Stimulated activated CD4-positive, alpha-beta T cell treated with anti-CD3 and anti-CD28 coated beads, Interleukin-1b, Interleukin-23, amount 100 ng/mL, for 48 hours (primary cell): ENCODE data around the gene WASHC3.
"Not testable (repeated sequence)": the region's sequence is repeated elsewhere in the genome, so short reads cannot be mapped to it uniquely, and the experiment has no call there.

Experiments used
- DNase-seq: peaks from one replicate; pipeline ENCODE4 v3.0.0-alpha.2; 2020

The WASHC3 gene

GRCh38 chr12:102050660-102051430 lies 10.9 kb downstream of the WASHC3 start:
- DNase-seq = no peak

GRCh38 chr12:102043928-102044327 lies 17.9 kb downstream of the WASHC3 start:
- DNase-seq = no peak

DNA sequence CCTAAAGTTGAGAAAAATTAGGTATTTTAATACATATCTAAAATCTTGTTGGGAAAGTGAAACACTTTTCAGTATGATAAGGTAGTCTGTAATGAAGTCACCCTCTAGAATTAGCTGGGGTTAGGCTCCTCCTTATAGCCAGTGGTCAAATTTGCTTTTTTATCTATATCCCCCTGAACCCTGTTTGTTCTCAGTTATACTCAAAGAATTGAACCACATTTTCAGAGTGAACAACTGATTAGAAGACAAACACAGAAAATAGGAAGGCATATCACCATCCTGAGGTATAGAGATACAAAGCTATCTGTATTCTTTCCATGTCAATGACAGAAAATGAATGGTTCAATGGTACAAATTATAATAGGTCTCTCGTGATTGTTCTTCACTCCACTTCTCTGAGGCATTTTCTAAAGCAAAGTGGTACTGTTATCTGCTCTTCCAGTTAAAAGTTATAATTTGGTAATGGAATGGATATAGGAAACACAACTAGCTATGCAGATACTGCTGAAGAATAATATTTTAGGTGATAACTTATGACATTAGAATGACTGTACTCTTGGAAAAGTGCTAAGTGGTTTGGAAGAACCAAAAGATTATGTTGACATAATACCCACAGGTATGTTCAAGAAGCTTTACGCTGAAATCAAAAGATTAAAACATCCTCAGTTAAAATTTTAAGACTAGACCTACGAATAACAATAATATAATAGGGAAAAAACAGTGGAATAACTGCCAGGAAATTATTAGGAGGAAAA lies 27.6 kb downstream of the WASHC3 start:
- no peak for DNase-seq

DNA sequence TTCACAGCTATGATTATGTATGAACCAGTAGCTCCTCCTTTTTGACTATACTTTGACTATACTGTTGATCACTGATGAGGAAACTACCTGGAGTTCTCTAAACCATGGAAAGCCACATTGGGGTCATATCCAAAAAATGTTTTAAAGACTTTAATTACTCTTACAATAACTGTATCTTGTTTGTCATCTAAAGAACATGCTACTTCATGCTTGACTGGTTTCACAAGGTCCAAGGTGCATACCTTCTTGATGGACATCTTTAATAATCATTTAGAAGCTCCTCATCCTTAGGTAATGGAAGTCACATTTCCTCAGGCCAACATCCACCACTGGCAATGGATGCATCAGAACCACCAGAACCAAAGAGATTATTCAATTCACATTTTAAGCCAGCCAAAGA lies 29.9 kb downstream of the WASHC3 start:
- no peak for DNase-seq

- DNase-seq = no peak
Observed at GRCh38 chr12:102029141-102029540, 32.6 kb downstream of the WASHC3 start.

GRCh38 chr12:102026728-102027127 lies 35.1 kb downstream of the WASHC3 start:
- DNase-seq = no peak

DNA sequence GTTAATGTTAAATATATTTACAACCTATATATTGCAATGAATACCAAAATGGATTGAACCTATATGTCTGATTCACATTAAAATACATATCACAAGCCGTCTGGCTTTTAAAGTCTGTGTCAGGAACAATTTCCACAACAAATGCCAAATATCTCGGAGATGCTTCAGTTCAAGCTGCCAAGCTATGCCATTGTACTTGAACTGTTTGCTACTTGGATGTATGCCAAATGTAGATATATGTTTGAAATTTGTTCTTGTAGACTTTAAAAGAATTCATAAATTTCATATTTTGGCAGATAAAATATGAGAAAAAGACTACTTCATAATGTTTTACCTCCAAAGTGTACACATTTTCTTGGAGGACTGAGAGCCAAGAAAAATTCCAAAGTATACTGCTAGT lies 37.0 kb downstream of the WASHC3 start:
- DNase-seq = no peak

GRCh38 chr12:102023343-102023930 lies 38.4 kb downstream of the WASHC3 start:
- DNase-seq = no peak

GRCh38 chr12:102022286-102022685 lies 39.5 kb downstream of the WASHC3 start:
- DNase-seq = no peak

- DNase-seq = no peak
Observed at GRCh38 chr12:102021540-102022246, 40.1 kb downstream of the WASHC3 start.

- not testable (repeated sequence) for DNase-seq
Observed at GRCh38 chr12:102018607-102019006, 43.2 kb downstream of the WASHC3 start.

- DNase-seq = no peak
Observed at GRCh38 chr12:102016472-102016871, 45.3 kb downstream of the WASHC3 start.

DNA sequence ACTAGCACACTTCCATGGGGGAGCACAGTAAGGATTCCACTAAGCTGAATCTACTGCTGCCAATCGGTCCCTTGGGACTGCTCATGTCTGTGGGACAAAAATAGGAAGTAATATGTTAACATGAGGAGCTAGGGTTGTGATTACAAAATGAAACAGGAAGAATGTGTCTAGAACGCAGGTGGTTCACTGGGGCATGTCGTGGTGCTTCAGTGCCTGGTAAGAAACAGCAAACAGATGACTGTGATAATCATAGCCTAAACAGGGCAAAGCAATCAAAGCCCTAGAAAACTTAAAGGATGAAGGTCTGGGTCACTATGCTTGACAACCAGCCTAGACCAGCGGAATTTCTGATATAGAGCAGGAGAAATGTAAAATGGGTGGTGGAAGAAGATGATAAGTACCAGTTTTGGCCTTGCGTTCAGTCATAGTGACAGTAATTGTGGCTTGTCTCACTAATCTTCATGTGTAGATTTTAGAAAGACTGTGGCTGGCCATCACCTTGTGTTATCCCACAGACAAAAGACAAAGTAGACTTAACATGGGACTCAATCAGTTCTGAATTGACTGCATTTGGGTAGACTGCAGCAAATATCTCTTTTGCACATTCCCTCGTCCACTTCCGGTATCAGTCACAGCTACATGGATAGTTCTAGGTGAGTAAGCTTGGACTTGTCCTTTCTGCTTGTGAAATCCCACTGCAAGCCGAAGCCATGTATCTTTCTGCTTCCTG lies 51.4 kb downstream of the WASHC3 start:
- DNase-seq = no peak

GRCh38 chr12:102009796-102010195 lies 52.0 kb downstream of the WASHC3 start:
- no peak for DNase-seq

DNA sequence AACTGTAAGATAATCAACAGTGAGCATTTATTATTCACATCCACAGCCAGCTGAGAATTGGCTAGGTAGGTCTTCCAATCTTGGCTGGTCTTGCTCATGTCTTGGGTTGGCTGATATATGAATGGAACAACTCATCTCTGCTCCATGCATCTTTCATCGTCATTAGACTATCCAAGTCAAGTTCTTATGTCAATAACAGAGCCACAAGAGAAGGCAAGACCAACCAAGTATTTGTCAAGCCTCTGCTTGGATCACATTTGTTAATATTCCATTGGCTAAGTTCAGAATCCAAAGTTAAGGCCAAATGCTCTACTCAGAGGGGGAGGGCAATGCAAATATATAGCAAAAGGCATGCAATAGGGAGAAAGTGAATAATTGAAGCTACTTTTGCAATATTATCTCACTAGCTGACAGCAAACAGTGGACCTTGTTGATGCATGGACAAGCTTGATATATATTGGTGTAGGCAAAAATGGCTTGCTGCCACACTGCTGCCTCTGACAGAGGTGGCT lies 53.1 kb downstream of the WASHC3 start:
- DNase-seq = no peak

GRCh38 chr12:102005256-102005655 lies 56.5 kb downstream of the WASHC3 start:
- no peak for DNase-seq

DNA sequence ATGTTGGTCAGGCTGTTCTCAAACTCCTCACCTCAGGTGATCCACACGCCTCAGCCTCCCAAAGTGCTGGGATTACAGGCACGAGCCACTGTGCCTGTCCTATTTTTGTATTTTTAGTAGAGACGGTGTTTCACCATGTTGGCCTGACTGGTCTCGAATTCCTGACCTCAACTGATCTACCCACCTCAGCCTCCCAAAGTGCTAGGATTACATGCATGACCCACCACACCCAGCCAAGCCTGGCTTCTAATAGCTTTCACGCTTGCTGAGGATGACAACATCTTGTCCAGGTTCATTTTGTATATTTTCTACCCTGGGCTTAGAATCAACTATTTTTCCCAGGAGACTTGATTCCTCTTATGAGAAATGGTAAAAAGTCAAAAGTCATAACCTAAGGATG lies 64.7 kb downstream of the WASHC3 start:
- no peak for DNase-seq

- DNase-seq = no peak
Observed at GRCh38 chr12:101995684-101996083, 66.1 kb downstream of the WASHC3 start.

DNA sequence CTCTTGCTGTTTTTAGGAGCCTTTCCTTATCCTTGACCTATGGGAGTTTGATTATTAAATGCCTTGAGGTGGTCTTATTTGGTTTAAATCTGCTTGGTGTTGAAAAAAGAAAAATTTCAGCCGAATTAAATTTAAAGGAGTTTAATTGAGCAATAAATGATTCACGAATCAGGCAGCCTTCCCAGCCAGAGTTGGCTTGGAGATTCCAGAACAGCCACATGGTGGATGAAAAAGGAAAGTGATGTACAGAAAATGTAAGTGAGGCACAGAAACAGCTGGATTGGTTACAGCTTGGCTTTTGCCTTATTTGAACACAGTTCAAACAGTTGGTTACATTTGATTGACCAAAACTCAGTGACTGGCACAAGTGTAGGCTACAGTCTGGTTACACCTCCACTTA lies 69.7 kb downstream of the WASHC3 start:
- no peak for DNase-seq

DNA sequence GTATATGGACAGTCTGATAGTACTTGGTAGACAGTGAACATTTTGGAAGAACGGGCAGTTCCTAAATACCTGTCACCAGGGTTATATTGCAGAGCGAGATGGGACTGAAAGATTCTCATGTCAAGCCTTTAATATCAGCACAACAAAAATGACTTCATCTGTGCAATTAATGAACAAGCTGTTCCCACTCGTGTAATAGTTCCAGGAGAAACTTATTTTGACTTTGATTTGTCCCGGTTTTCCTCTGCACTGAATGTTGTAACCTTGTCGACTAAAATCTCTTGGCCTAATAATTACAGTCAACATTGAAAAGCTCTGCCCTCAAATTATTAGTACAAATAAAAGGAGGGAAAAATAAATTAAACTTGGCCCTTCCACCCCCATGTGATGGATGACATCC lies 79.5 kb downstream of the WASHC3 start:
- no peak for DNase-seq

DNA sequence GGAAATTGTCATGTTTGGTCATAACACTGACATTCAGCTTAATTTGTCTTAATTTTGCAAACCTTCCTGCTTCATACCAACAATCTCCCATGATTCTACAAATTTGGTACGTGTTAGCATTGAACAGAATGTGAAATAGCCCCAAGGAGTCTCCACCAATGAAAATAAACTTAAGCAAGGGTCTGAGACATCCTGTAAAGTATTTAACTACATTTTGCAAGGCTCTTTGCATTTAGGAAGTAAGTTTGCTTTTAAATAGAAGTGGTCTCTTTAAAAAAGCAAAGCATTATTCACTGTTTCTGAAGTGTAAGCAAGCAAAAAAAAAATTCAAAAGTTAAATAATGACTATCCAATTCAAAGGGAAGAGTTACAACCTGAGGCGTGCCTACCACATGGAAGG lies 79.9 kb downstream of the WASHC3 start:
- DNase-seq = no peak

DNA sequence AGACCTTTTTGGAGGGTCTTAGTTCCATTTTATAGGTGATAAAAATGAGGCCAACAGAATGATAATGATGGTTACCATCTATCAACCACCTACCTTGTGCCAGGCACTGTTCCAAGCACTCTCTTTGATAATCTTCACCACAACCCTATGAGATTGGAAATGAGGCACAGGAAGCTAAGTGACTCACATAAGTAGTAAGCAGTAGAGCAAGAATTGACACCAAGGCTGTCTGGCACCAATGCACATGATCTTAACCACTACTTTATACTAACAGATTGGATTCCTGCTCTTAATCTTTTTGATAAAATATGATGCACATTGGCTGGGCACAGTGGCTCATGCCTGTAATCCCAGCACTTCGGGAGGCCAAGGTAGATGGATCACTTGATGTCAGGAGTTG lies 93.0 kb downstream of the WASHC3 start:
- no peak for DNase-seq

GRCh38 chr12:101967506-101967905 lies 94.3 kb downstream of the WASHC3 start:
- DNase-seq = no peak
